ENCODE data around the gene MICA. TPM values are rescaled to one million over a fixed set of nuclear protein-coding genes. Genes with fewer than 3 reads are reported as not detected.
A peak's percentile ranks its signal among the peaks of the same experiment; 100 is the strongest.

MICA gene
- total RNA-seq, 1 donor, result 31.1 TPM

DNA sequence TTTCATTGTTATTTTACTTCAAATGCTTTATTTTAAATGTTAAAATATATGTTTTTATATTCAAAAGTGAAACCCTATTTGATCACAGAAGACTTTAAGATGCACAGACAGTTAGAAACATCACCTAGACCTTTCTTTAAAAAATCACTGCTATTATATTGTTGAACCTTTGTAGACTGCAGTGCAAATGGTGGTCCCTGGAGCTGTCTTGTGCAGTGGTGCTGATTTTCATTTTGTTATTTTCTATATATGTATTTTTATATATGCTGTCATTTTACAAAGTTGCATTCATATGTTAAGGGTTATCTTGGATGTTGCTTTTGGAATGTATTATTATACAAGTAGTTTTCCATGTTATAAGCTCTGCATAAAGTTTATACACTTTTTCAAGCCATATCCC lies 27.7 kb upstream of the MICA start:
- Histone ChIP-seq H3K36me3 (ENCODE audit: insufficient read depth, low read length) (no peaks in the 10 kb centered on the region), H3K4me1 (ENCODE audit: insufficient read depth, low read length) (no peaks in the 10 kb centered on the region), H3K9me3 (ENCODE audit: low read depth, low read length) (peaks cover 3% of the 10 kb centered on the region), H3K4me2 (ENCODE audit: insufficient read depth, low read length) (no peak overlapping the region), H3K4me3 (ENCODE audit: insufficient read depth, low read length) (no peak overlapping the region), H3K79me2 (ENCODE audit: insufficient read depth, low read length) (no peaks in the 10 kb centered on the region), H2AFZ (ENCODE audit: low read length) (no peak overlapping the region), H4K20me1 (ENCODE audit: insufficient read depth, low read length) (no peaks in the 10 kb centered on the region), H3K27me3 (ENCODE audit: insufficient read depth, low read length) (peaks cover 35% of the 10 kb centered on the region), H3K27ac (ENCODE audit: low read depth, low read length) (no peak overlapping the region)
- TF ChIP-seq, protein P1, sequence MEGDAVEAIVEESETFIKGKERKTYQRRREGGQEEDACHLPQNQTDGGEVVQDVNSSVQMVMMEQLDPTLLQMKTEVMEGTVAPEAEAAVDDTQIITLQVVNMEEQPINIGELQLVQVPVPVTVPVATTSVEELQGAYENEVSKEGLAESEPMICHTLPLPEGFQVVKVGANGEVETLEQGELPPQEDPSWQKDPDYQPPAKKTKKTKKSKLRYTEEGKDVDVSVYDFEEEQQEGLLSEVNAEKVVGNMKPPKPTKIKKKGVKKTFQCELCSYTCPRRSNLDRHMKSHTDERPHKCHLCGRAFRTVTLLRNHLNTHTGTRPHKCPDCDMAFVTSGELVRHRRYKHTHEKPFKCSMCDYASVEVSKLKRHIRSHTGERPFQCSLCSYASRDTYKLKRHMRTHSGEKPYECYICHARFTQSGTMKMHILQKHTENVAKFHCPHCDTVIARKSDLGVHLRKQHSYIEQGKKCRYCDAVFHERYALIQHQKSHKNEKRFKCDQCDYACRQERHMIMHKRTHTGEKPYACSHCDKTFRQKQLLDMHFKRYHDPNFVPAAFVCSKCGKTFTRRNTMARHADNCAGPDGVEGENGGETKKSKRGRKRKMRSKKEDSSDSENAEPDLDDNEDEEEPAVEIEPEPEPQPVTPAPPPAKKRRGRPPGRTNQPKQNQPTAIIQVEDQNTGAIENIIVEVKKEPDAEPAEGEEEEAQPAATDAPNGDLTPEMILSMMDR (IDR thresholded peaks at IDR 0.05; ENCODE audit: extremely low read depth, low read depth, low read length), result no peak
- no peak for DNase-seq (ENCODE audit: insufficient read length, low spot score, missing footprints)

DNA sequence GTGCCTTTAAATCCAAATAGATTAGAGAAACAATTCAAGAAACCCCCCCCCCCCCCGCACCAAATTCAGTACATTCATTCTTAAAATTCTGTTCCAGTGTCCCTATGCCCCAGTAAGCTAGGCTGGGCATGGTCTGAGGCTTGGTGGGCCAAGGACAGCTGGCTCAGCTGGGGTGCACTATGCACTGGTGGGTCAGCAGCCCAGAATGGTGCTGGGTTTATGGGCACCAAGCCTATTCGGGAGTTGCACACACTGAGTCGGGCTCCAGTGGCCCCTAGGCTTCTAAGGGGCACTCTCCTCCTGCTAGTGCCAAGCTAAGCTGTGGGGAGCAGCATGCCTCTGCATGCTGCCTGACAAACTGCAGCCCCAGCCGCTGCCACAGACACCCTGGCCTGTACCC lies 26.4 kb upstream of the MICA start:
- H2AFZ ChIP-seq (ENCODE audit: low read length), result no peak overlapping the region
- no peak overlapping the region for H3K4me3 ChIP-seq (ENCODE audit: insufficient read depth, low read length)
- no peak for DNase-seq (ENCODE audit: insufficient read length, low spot score, missing footprints)
- no peaks in the 10 kb centered on the region for H3K36me3 ChIP-seq (ENCODE audit: insufficient read depth, low read length)
- H3K4me2 ChIP-seq (ENCODE audit: insufficient read depth, low read length), result no peak overlapping the region
- no peaks in the 10 kb centered on the region for H3K4me1 ChIP-seq (ENCODE audit: insufficient read depth, low read length)
- no peaks in the 10 kb centered on the region for H3K79me2 ChIP-seq (ENCODE audit: insufficient read depth, low read length)
- H3K9me3 ChIP-seq (ENCODE audit: low read depth, low read length), result peaks cover 1% of the 10 kb centered on the region
- no peaks in the 10 kb centered on the region for H4K20me1 ChIP-seq (ENCODE audit: insufficient read depth, low read length)
- H3K27me3 ChIP-seq (ENCODE audit: insufficient read depth, low read length), result peaks cover 45% of the 10 kb centered on the region
- no peak overlapping the region for H3K27ac ChIP-seq (ENCODE audit: low read depth, low read length)
- TF ChIP-seq, protein P1 (IDR thresholded peaks at IDR 0.05; ENCODE audit: extremely low read depth, low read depth, low read length), result no peak

DNA sequence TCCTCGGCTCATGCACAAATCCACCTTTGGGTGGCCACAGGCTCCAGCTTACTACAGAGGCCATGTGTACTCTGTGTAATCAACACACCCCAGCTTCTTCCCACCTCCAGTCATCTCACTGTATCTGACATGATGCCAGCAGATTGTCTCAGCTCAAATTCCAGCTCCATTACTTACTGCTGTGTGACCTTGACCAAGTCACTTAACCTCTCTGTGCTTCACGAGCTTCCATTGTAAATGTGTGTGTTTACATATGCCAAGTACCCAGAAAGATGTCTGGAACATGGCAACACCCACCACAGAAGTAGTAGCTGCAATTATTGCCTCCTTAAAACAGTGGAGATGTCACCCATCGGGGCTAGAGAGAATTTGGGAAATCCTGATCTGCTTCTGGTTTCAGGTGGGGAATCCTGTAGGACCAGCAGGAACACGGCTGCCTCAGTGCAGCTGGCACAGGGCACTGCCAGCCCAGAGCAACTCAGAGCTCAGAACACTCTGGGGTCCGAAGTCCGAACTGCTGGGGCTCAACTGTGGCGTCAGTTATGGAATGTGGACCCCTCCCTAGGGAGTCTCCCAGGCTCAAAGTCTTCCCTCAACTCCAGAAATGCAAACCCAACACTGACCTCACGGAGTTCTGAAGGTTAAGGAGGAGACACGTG lies 25.2 kb upstream of the MICA start:
- TF ChIP-seq, protein P1 (IDR thresholded peaks at IDR 0.05; ENCODE audit: extremely low read depth, low read depth, low read length), result no peak
- H3K9me3 ChIP-seq (ENCODE audit: low read depth, low read length), result no peaks in the 10 kb centered on the region
- peak; percentile 29 for DNase-seq (ENCODE audit: insufficient read length, low spot score, missing footprints)
- no peaks in the 10 kb centered on the region for H3K36me3 ChIP-seq (ENCODE audit: insufficient read depth, low read length)
- H2AFZ ChIP-seq (ENCODE audit: low read length), result no peak overlapping the region
- H3K79me2 ChIP-seq (ENCODE audit: insufficient read depth, low read length), result no peaks in the 10 kb centered on the region
- no peaks in the 10 kb centered on the region for H3K4me1 ChIP-seq (ENCODE audit: insufficient read depth, low read length)
- no peak overlapping the region for H3K4me2 ChIP-seq (ENCODE audit: insufficient read depth, low read length)
- H3K4me3 ChIP-seq (ENCODE audit: insufficient read depth, low read length), result no peak overlapping the region
- no peaks in the 10 kb centered on the region for H4K20me1 ChIP-seq (ENCODE audit: insufficient read depth, low read length)
- no peak overlapping the region for H3K27ac ChIP-seq (ENCODE audit: low read depth, low read length)
- H3K27me3 ChIP-seq (ENCODE audit: insufficient read depth, low read length), result peaks cover 42% of the 10 kb centered on the region

DNA sequence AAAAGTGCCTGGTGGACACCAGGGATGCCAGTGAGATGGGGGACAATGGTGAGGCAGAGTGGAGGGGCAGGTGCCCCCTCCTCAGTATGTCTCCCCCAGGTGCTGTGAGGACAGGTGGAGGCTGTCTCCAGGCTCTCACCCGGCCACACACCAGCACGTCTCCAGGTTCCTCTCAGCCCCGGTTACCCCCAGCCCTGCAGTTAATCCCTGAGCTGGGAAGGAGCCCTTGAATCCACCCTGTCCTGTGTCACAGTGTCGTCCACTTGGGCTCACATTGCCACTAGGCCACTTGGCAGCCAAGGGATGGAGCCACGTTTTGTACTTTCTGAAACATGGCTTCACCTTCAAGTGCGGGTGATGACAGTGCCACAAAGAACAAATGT lies 24.7 kb upstream of the MICA start:
- H3K79me2 ChIP-seq (ENCODE audit: insufficient read depth, low read length), result no peaks in the 10 kb centered on the region
- no peak overlapping the region for H3K4me2 ChIP-seq (ENCODE audit: insufficient read depth, low read length)
- TF ChIP-seq, protein P1 (IDR thresholded peaks at IDR 0.05; ENCODE audit: extremely low read depth, low read depth, low read length), result no peak
- no peaks in the 10 kb centered on the region for H4K20me1 ChIP-seq (ENCODE audit: insufficient read depth, low read length)
- H3K9me3 ChIP-seq (ENCODE audit: low read depth, low read length), result no peaks in the 10 kb centered on the region
- H2AFZ ChIP-seq (ENCODE audit: low read length), result no peak overlapping the region
- peaks cover 42% of the 10 kb centered on the region for H3K27me3 ChIP-seq (ENCODE audit: insufficient read depth, low read length)
- no peak overlapping the region for H3K27ac ChIP-seq (ENCODE audit: low read depth, low read length)
- peak; percentile 69 for DNase-seq (ENCODE audit: insufficient read length, low spot score, missing footprints)
- no peak overlapping the region for H3K4me3 ChIP-seq (ENCODE audit: insufficient read depth, low read length)
- no peaks in the 10 kb centered on the region for H3K36me3 ChIP-seq (ENCODE audit: insufficient read depth, low read length)
- H3K4me1 ChIP-seq (ENCODE audit: insufficient read depth, low read length), result no peaks in the 10 kb centered on the region
